ENCODE results near the gene CARM1.

- TF ChIP-seq CTCF (IDR thresholded peaks at IDR 0.05) (no peak), POLR2A (IDR thresholded peaks at IDR 0.05) (no peak)
Observed at GRCh38 chr19:10874024-10874423, 2.7 kb downstream of the CARM1 start.

Measured in thyroid gland (tissue), 4 donors.